Body of pancreas (tissue), 4 donors: ENCODE measurements around the gene CLRN1.

Source experiments
- POLR2A ChIP-seq, 3 donors: fragments of 450-650 bp; IDR thresholded peaks; one replicate each; pipeline ENCODE4 v1.6.1; 2016; ENCODE audit warnings: antibody characterized with exemption in 3 of 3, mild to moderate bottlenecking in 2 of 3
- TF ChIP-seq, protein P1 (sequence below), 7 experiments: fragments of 450-650 bp in 4 of 7; fragments of 200-600 bp in 3 of 7; sonication (generic) in 3 of 7; IDR thresholded peaks; one replicate each; pipeline ENCODE4 v1.5.1; 2016 to 2019; ENCODE audit warnings: antibody characterized with exemption in 7 of 7

DNA sequence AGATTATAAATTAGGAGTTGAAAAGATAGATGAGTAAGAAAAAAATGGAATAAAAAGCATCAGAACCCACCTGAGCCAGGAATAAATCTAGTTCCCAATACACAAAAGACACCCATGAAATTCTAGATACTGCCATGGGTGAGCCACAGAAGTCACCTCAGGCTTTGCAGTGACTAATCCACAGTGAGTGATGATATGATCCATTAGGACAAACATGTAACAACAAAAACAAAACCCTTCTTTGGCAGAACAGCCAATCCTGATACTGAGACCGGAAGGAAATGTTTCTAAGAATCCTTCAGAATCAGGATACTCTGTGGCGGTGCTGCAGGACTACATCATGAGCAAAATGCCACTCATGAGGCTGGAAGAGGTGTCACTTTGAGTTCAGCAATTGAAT lies 52.3 kb downstream of the CLRN1 start:
- TF ChIP-seq POLR2A (IDR thresholded peaks at IDR 0.05), result no peak
- TF ChIP-seq, protein P1, sequence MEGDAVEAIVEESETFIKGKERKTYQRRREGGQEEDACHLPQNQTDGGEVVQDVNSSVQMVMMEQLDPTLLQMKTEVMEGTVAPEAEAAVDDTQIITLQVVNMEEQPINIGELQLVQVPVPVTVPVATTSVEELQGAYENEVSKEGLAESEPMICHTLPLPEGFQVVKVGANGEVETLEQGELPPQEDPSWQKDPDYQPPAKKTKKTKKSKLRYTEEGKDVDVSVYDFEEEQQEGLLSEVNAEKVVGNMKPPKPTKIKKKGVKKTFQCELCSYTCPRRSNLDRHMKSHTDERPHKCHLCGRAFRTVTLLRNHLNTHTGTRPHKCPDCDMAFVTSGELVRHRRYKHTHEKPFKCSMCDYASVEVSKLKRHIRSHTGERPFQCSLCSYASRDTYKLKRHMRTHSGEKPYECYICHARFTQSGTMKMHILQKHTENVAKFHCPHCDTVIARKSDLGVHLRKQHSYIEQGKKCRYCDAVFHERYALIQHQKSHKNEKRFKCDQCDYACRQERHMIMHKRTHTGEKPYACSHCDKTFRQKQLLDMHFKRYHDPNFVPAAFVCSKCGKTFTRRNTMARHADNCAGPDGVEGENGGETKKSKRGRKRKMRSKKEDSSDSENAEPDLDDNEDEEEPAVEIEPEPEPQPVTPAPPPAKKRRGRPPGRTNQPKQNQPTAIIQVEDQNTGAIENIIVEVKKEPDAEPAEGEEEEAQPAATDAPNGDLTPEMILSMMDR (IDR thresholded peaks at IDR 0.05), result no peak
